SW480 (cell line): ENCODE data around the gene SLC1A3.

Source experiments
- DNase-seq: peaks from one replicate; pipeline ENCODE4 v3.0.0-alpha.2; 2016; ENCODE audit warnings: low spot score

Gene SLC1A3

DNA sequence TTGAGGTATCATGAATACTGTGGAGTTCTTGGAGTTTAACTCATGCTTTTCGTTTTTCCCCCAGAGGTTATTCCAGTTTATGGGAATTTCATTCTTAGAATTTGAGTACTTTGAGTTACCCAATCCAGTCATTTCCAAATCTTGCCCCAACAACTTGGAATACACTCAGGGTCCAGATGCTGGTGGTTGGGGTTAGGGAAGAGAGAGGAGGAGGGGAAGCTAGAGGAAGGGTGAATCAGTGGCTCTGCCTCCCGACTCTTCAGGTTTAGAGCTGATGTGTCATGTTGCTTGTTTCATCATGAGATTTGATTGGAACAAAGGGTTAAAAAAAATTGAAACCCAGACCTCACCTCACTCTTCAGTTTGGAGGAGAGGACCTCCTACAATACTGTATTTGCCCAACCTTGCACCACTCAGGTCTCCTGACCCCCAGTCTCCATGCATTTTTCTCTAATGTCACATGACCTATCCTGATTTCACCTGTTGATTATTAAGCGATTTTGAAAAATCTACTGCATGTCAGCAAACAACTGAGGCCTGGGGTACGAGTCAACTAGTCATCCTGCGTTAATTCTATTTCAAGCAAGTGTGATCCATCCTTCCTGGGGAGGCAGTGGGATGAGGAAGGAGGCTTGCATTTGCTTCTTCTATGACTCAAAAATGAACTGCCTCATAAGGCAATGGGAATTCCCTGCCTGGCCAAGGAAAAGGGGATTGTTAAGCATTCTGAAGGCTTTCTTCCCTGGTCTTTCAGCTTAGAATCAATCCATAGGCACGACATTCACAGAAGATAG, 6.2 kb upstream of the SLC1A3 start:
- DNase-seq: no peak

GRCh38 chr5:36600917-36601527, 5.4 kb upstream of the SLC1A3 start:
- no peak for DNase-seq

DNA sequence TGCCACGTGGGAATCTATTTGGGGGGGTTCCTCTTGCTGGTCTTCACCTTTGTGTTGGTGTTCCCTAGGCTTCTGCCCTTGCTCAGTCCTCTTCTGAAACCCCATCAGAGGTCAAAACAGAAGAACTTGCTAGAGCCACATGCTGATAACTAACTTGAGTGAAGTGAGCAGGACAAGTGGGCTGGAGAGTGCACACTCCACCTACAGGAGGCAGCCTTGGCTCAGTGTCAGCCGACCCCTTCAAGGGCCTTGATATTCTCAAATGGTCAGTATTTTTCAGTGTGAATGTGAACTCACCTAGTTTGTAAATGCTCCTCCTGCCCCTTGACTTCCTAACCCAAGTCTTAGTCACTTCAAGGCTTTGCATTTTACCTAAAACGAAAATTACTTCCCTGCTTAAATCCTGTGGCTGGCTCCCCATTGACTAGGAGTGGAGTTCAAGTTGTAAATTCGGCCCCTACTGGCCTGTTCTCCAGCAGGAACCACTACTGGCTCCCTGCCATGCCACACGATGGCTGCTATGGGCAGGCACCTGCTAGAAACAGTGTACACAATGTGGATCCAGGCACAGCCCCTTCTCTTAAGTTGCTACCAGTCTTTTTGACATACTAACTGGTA, 3.6 kb upstream of the SLC1A3 start:
- no peak for DNase-seq

GRCh38 chr5:36605241-36605640, 1.2 kb upstream of the SLC1A3 start:
- DNase-seq: no peak

DNA sequence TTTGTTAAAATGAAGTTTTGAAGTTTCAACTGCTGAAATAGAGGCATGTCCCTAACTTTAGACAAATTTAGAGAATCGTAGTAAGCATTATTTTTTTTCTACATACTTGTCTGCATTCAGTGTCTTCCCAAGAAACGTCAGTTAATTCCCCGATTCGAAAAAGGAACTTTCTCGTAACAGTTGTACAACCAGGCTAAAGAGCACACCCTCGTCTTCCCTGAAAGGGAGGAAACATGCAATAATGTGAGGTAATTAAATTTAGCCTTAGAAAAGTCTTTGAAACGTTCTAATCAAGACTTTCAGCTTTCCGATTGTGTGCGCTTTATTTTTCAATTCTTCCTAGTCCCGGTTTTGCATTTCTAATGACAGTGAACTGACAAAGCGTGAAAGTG, 374 bp upstream of the SLC1A3 start:
- DNase-seq: no peak

DNA sequence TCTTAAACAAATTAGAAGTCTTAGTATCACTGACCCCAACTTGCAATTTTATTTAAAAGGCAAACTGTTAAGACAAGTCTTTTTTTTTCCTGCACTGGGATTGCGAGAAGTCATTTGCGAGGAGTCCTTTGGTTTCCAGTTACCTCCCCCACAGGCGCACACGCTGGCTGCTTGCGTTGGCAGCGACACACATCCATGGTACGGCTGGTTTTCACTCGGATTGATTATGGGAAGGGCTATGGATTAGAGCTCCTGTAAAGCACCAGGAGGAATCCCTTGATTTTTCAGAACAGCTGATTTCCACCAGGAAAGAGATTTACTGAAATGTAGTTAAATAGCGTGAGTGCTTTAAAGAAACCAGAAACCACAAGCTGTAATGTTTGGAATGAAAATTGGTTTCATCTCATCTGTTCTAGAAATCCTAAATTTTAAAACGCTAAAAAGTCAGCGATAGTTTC, 737 bp downstream of the SLC1A3 start:
- DNase-seq: peak; percentile 41

GRCh38 chr5:36607838-36608783, 1.7 kb downstream of the SLC1A3 start:
- DNase-seq: no peak

DNA sequence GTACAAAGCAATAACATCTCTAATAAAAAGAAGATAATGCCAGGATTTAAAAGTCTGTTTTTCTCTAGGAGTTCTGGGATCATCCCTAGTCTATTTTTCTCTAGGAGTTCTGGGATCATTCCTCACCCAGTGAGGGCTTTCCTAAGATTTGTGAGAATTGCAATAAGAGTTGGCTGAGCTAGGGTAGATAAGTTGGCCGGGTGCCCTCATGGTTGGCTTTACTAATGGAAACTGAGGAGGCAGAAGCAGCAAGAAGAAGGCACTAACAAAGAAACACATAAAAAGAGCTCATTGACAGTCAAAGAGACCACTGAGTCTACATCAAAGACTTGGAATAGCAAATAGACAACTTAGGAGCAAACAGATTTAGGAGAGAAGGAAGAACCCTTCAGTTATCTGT, 4.2 kb downstream of the SLC1A3 start:
- no peak for DNase-seq

DNA sequence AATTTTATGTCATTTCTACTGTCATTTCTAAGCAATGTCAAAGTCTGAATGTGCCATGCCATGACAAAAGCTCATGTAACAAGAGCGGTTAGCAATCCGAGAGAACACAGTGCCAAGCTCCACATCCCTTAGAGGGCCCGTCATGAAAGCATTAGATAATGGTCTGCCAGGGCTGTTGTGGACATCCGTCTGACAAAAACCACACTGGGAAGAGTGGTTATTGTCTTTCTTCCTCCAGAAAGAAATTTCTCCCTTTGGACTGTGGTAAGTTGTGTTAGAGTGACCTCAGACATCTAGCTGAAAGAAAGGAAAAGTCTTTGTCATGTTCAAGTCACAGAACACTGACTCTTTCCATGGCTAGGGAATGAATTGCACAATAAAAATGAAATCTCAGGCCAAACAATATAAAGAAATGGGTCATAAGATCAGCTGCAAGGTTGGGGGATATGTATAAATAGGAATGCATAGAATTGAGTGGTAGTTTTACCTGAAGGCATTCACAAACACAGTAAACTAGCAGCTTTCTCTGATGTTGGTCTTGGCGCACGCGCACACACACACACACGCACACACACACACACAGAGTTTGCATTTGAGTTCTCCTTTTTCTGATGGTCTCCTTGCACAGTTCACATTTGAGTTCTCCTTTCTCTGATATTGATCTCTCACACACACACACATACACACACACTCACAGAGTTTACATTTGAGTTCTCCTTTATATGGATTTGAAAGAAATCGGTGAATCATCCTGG, 5.3 kb downstream of the SLC1A3 start:
- DNase-seq: no peak

- no peak for DNase-seq
Observed at GRCh38 chr5:36613241-36613640, 6.8 kb downstream of the SLC1A3 start.

GRCh38 chr5:36613771-36614656, 7.6 kb downstream of the SLC1A3 start:
- DNase-seq: no peak

DNA sequence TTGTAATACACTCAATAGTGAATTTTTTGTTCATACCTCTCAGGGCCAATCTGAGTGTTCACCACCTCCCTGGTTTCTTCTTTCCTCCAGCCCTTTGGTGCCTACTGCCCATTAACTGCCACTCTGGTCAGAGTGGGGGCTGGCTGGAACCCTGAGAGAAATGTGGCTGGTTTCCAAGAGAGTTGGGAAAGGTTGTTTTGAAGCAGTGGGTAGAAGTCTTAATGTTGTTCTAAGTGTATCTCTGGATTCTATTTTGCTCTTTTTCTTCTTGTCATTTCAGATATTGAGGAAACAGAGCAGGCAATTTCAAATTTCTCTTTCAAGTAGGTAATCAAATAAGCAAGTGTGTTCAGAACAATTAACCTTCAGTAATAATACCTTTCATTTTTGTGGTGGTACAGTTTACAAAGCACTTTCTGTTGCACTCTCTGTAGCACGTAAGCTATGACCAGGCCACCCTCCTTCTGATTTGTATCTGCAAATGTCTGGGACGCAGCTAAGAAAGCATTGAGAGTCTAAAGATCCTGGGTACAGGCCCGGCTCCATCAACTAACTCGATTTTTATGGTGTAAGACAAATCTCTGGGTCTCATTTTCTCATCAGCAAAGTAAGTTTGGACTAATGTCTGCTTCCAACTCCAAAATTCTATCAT, 8.4 kb downstream of the SLC1A3 start:
- DNase-seq: no peak

DNA sequence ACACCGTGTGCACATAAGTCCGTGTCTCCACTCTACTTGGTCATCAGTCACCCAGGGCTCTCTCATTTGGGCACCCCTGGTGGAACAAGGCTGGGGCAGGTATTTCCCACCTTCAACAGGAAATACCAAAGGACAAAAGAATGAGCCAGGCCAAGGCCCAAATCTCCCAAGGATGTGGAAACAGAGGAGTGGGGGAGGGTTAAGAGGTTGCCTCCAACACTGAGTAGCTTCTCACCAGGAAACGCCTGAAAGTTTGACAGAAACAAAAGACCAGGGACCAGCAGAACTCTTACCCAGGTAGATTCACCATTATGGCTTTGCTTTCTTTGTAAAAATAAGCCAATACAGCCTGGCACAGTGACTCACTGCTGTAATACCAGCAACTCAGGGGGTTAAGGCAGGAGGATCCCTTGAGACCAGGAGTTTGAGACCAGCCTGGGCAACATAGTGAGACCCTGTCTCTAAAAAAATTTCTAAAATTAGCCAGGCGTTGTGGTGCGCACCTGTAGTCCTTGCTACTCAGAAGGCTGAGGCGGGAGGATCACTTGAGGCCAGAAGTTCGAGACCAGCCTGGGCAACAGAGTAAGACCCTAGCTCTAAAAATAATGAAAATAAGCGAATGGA, 12.7 kb downstream of the SLC1A3 start:
- DNase-seq: no peak

DNA sequence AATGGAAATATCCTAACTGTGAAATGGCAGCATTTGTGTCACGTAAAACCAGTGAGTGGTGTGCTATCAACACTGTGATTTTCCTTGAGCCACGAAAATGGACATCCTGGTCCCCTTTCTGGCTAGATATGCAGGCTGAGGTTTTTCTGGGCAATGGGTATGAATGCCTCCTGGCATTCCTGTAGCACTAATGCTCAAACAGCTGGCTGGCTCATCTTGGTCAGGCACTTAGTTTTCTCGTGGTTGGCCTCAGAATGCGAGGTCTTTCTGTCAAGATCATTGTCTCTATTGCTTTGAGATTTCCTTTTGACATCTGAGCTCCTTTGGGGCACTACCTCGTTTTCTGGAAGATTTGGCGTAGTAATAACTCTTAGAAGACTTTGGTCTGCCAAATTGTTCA, 15.6 kb downstream of the SLC1A3 start:
- no peak for DNase-seq

DNA sequence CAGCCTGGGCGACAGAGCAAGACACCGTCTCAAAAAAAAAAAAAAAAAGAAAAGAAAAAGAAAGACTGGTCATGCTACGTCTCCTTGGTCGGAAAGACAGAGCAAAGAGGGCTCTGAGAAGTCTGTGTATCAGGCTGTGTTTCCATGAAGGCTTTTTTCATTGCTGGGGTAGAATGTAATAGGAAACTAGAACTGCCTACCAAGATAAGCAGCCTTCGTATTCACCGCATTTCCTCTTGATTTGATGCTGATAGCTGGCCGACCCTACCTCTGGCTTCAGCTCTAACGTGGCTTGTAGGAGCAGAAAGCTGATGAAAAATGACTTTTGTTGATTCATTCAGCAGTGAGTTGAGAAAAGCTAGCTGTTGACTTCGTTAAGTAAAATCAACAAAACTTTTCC, 17.4 kb downstream of the SLC1A3 start:
- DNase-seq: no peak

DNA sequence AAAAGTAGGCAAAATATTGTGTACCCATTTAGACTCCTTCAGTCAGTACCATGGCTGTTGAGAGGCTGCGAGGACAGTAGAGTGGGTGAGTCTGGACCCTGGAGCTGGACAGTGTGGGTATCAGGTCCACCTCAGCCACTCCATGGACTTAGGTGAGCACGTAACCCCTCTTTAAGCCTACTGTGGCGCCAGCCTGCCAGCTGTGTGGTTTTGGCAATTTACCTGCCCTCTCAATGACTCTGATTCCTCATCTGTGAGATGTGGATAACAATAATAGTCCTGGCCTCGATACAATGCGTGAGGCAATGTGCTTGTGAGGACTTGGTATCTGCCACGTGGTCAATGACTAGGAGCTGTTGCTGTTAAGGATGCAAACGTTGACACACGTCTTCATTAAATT, 17.9 kb downstream of the SLC1A3 start:
- no peak for DNase-seq

DNA sequence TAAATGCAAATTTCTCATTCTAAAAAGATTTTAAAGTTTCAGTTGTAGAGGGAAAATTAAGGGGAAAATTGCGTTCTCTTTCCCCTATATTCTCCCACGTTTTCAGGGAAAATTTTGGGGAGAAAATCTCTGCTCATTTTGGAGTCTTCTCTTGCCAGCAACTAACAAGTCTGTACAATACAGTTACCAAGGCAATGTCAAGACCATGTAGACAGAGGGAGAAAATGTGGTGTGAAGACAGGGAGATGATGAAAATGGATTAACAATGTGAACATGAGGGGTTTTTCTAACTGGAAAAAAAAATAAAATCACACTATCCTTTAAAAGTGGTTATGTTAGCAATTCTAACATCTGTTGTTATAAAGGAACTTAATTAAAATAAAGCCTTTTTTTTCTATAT, 22.3 kb downstream of the SLC1A3 start:
- DNase-seq: no peak

GRCh38 chr5:36629729-36630128, 23.3 kb downstream of the SLC1A3 start:
- DNase-seq: no peak
